GM12872 (cell line): ENCODE data around the gene PCDHA12.
"Not testable (repeated sequence)": the region's sequence is repeated elsewhere in the genome, so short reads cannot be mapped to it uniquely, and the experiment has no call there.

Source experiments
- CTCF ChIP-seq: IDR thresholded peaks from 3 replicates; pipeline ENCODE4 v1.5.1; 2011; ENCODE audit warnings: low read depth, mild to moderate bottlenecking, low read length, moderate library complexity; ENCODE audit not compliant: insufficient read depth

Gene PCDHA12

DNA sequence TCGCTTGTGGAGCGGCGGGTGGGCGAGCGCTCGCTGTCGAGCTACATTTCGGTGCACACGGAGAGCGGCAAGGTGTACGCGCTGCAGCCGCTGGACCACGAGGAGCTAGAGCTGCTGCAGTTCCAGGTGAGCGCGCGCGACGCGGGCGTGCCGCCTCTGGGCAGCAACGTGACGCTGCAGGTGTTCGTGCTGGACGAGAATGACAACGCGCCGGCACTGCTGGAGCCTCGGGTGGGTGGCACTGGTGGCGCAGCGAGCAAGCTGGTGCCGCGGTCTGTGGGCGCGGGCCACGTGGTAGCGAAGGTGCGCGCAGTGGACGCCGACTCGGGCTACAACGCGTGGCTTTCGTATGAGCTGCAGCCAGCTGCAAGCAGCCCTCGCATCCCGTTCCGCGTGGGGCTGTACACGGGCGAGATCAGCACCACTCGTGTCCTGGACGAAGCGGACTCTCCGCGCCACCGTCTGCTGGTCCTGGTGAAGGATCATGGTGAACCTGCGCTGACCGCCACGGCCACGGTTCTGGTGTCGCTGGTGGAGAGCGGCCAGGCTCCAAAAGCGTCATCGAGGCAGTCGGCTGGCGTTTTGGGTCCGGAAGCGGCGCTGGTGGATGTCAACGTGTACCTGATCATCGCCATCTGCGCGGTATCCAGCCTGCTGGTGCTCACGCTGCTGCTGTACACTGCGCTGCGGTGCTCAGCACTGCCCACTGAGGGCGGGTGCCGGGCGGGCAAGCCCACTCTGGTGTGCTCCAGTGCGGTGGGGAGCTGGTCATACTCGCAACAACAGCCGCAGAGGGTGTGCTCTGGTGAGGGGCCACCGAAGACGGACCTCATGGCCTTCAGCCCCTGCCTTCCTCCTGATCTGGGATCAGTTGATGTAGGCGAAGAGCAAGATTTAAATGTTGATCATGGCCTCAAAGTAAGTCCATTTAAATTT lies 32.0 kb upstream of the PCDHA12 start:
- no peak for TF ChIP-seq CTCF

DNA sequence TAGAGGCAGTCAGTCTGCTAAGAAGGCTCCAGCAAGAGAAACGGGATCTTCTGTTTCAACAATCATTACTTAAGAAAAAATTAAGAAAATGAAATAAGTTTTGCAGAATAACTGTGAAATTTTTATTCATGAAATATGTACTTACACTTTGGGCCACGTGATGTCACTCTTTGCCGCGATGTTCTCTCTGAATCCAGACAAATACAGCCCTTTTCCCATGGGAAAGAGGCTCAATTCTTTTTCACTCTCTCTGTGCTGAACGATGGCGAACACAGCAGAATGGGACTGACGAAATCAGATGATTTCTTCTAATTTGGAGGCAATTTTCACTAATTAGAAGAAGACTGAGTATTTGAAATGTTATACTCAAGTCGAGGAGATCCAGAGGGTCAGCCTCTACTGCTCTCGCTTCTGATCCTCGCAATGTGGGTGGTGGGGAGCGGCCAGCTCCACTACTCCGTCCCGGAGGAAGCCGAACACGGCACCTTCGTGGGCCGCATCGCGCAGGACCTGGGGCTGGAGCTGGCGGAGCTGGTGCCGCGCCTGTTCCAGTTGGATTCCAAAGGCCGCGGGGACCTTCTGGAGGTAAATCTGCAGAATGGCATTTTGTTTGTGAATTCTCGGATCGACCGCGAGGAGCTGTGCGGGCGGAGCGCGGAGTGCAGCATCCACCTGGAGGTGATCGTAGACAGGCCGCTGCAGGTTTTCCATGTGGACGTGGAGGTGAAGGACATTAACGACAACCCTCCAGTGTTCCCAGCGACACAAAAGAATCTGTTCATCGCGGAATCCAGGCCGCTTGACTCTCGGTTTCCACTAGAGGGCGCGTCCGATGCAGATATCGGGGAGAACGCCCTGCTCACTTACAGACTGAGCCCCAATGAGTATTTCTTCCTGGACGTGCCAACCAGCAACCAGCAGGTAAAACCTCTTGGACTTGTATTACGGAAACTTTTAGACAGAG lies 26.7 kb upstream of the PCDHA12 start, which contains the start of gene PCDHA9:
PCDHA9 (plus strand) TSS at position 244 of the 964 bp plus-strand sequence; CDS start at position 358, 114 bp downstream.
- not testable (repeated sequence) for TF ChIP-seq CTCF

GRCh38 chr5:140855772-140856674 lies 19.1 kb upstream of the PCDHA12 start, which contains the start of gene PCDHA10:
Gene PCDHA10 (plus strand): TSS chr5:140855897. CDS start chr5:140856049, 152 bp downstream.
- TF ChIP-seq CTCF = no peak

DNA sequence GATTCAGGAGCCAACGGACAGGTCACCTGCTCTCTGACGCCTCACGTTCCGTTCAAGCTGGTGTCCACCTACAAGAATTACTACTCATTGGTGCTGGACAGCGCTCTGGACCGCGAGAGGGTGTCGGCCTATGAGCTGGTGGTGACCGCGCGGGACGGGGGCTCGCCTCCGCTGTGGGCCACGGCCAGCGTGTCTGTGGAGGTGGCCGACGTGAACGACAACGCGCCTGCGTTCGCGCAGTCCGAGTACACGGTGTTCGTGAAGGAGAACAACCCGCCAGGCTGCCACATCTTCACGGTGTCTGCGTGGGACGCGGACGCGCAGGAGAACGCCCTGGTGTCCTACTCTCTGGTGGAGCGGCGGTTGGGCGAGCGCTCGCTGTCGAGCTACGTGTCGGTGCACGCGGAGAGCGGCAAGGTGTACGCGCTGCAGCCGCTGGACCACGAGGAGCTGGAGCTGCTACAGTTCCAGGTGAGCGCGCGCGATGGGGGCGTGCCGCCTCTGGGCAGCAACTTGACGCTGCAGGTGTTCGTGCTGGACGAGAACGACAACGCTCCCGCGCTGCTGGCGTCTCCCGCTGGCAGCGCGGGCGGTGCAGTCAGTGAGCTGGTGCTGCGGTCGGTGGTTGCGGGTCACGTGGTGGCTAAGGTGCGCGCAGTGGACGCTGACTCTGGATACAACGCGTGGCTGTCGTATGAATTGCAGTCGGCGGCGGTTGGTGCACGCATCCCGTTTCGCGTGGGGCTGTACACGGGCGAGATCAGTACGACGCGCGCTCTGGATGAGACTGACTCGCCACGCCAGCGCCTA lies 17.7 kb upstream of the PCDHA12 start:
- TF ChIP-seq CTCF = no peak

- TF ChIP-seq CTCF = no peak
Measured at GRCh38 chr5:140857987-140858240, 17.2 kb upstream of the PCDHA12 start.

GRCh38 chr5:140862441-140863295 lies 12.4 kb upstream of the PCDHA12 start:
- TF ChIP-seq CTCF = no peak
